Keratinocyte (primary cell): Measurements from ENCODE around the gene FDX2. TPM values are rescaled to one million over a fixed set of nuclear protein-coding genes. Genes with fewer than 3 reads are reported as not detected.

Experiments used
- DNase-seq: peaks from one replicate; pipeline ENCODE4 v3.0.0-alpha.2; 2011; ENCODE audit warnings: low read depth, missing footprints, low spot score
- FAIRE-seq: peaks from 2 replicates; lab custom pipeline; 2011; peaks lifted over from hg19 to GRCh38; lab: Jason Lieb, UNC
- H2AFZ ChIP-seq: 2 replicates; pipeline ENCODE4 v1.6.0; 2012; ENCODE audit warnings: low read length, control low read depth, inconsistent platforms; ENCODE audit not compliant: control insufficient read depth
- H3K27ac ChIP-seq: 2 replicates; pipeline ENCODE4 v1.5.1; 2011; ENCODE audit warnings: low read length; ENCODE audit not compliant: control insufficient read depth, insufficient read depth
- H3K27me3 ChIP-seq: 3 replicates; pipeline ENCODE4 v1.6.0; 2011; ENCODE audit warnings: low read length; ENCODE audit not compliant: control insufficient read depth, insufficient read depth; ENCODE audit errors: extremely low read depth
- H3K36me3 ChIP-seq, 2 experiments: 2 replicates in 1 of 2; 3 replicates in 1 of 2; pipeline ENCODE4 v1.5.1; 2011; ENCODE audit warnings: low read length in 2 of 2, mild to moderate bottlenecking in 1 of 2; ENCODE audit not compliant: control insufficient read depth in 2 of 2, insufficient read depth in 2 of 2; ENCODE audit errors: extremely low read depth in 1 of 2
- H3K4me1 ChIP-seq: 3 replicates; pipeline ENCODE4 v1.5.1; 2011; ENCODE audit warnings: low read length; ENCODE audit not compliant: control insufficient read depth, insufficient read depth; ENCODE audit errors: extremely low read depth
- H3K4me2 ChIP-seq: 3 replicates; pipeline ENCODE4 v1.6.0; 2011; ENCODE audit warnings: low read depth, low read length; ENCODE audit not compliant: control insufficient read depth, insufficient read depth; ENCODE audit errors: extremely low read depth
- H3K4me3 ChIP-seq, 3 experiments: fragments of 200-600 bp in 1 of 3; sonication (generic) in 1 of 3; 2 replicates in 2 of 3; 3 replicates in 1 of 3; pipeline ENCODE4 v1.5.1; 2011 to 2016; ENCODE audit warnings: low read length in 3 of 3, mild to moderate bottlenecking in 3 of 3, control low read depth in 2 of 3, inconsistent platforms in 1 of 3, low read depth in 1 of 3, mixed read lengths in 1 of 3, mixed run types in 1 of 3, moderate library complexity in 1 of 3; ENCODE audit not compliant: control insufficient read depth in 2 of 3, insufficient read depth in 2 of 3; ENCODE audit errors: extremely low read depth in 1 of 3
- H3K79me2 ChIP-seq: 2 replicates; pipeline ENCODE4 v1.6.0; 2012; ENCODE audit warnings: low read length; ENCODE audit not compliant: control insufficient read depth, insufficient read depth
- H3K9ac ChIP-seq: 3 replicates; pipeline ENCODE4 v1.6.0; 2011; ENCODE audit warnings: low read length; ENCODE audit not compliant: control insufficient read depth, insufficient read depth; ENCODE audit errors: extremely low read depth
- H3K9me1 ChIP-seq: 3 replicates; pipeline ENCODE4 v1.6.0; 2011; ENCODE audit warnings: low read length; ENCODE audit not compliant: control insufficient read depth, insufficient read depth; ENCODE audit errors: extremely low read depth
- H3K9me3 ChIP-seq: 2 replicates; pipeline ENCODE4 v1.5.1; 2012; ENCODE audit warnings: low read depth, low read length; ENCODE audit not compliant: control insufficient read depth
- H4K20me1 ChIP-seq: 3 replicates; pipeline ENCODE4 v1.6.0; 2011; ENCODE audit warnings: low read length; ENCODE audit not compliant: control insufficient read depth, insufficient read depth; ENCODE audit errors: extremely low read depth
- CTCF ChIP-seq, 3 experiments: IDR thresholded peaks in 1 of 3; conservative IDR thresholded peaks in 1 of 3; optimal IDR thresholded peaks in 1 of 3; 2 replicates in 2 of 3; 3 replicates in 1 of 3; pipeline versions ENCODE3 to v1.5.1; 2011; ENCODE audit warnings: low read length in 3 of 3, mild to moderate bottlenecking in 3 of 3, moderate library complexity in 2 of 3, control low read depth in 1 of 3, inconsistent platforms in 1 of 3; ENCODE audit not compliant: insufficient read depth in 2 of 3; ENCODE audit errors: extremely low read depth in 1 of 3
- EZH2 ChIP-seq: IDR thresholded peaks from one replicate; pipeline ENCODE4 v1.6.1; 2012; ENCODE audit warnings: inconsistent platforms, mild to moderate bottlenecking, low read length, moderate library complexity
- dilution Hi-C: fragments of 300-500 bp; cut with MboI; formaldehyde crosslinking; loops from one replicate; pipeline ENCODE4 v1.7.0; 2020; ENCODE audit warnings: low sequenced_read_pairs; ENCODE audit not compliant: extremely low pct_ligation_motif_present
- polyA plus RNA-seq, 5 experiments: library from polyadenylated mRNA; depleted of rRNA in 3 of 5; stranded (reverse) in 3 of 5; stranded (forward) in 1 of 5; unstranded in 1 of 5; fragments of >200 nt; gene quantifications; 1 replicate in 1 of 5; 2 replicates in 3 of 5; 3 replicates in 1 of 5; pipeline versions ENCODE4 v1.2.1 to v1.2.3, GENCODE V29; 2011 to 2012; ENCODE audit warnings: missing spikeins in 2 of 5, low read depth in 1 of 5, low replicate concordance in 1 of 5

The FDX2 gene
- polyA plus RNA-seq, 1 donor (not counting 4 experiments of a cell fraction or from before 2014, with no cell fraction given) = 19.2 TPM

- dilution Hi-C loops = no loop called here
- DNase-seq = no peak
- Histone ChIP-seq H3K4me2 (no peak overlapping the region), H3K9ac (no peak overlapping the region), H3K27me3 (no peaks in the 10 kb centered on the region), H3K9me1 (no peaks in the 10 kb centered on the region), H3K27ac (no peak overlapping the region), H2AFZ (no peak overlapping the region), H3K4me1 (no peaks in the 10 kb centered on the region), H3K9me3 (no peaks in the 10 kb centered on the region), H3K79me2 (no peaks in the 10 kb centered on the region), H4K20me1 (no peaks in the 10 kb centered on the region), H3K4me3 (no peak overlapping the region), H3K36me3 (no peaks in the 10 kb centered on the region)
- FAIRE-seq = no peak
- no peak for TF ChIP-seq EZH2
- no peak for TF ChIP-seq CTCF (optimal IDR thresholded peaks at IDR 0.05 in 1 of 3, IDR thresholded peaks at IDR 0.05 in 1 of 3, conservative IDR thresholded peaks at IDR 0.05 in 1 of 3; ENCODE audit: extremely low read depth in 1 of 3, insufficient read depth in 2 of 3, low read length in 3 of 3)
Measured at GRCh38 chr19:10339977-10340376, 24.2 kb upstream of the FDX2 start.

DNA sequence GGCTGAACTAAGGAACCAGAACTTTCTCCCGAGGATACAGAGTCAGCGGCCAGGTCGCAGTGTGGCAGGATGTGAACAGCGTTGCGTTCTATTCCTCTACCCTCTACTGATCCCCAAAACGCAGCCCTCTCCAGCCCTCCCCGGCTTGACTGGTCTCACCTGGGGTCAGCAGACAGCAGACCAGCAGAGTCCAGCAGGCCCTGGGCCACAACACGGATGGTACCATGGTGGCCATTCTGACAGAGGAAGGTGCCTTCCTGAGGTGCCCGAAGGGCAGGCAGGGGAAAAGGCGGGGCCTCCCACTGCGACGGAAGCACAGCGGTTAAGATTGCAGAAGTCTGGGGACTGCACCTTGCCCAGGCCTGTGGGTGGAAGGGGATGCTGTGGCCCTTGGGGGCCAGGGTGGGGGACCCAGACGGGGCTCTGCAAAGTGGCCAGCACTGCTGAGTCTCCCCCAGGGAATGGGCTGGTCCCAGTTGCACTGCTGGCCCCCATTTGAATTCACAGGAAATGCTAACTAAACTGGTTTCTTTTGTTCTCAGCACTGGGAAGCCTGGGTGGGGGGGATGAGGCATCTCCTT, 23.7 kb upstream of the FDX2 start, which contains the start of gene ICAM3:
ICAM3 (minus strand) TSS at position 245 of the 581 bp plus-strand sequence; CDS start at position 235, 10 bp downstream.
- H4K20me1 ChIP-seq = no peaks in the 10 kb centered on the region
- DNase-seq (no peak), FAIRE-seq (no peak)
- H3K4me2 ChIP-seq = no peak within 1 kb of the TSS
- H3K9me1 ChIP-seq = no peaks in the 10 kb centered on the region
- dilution Hi-C loops = no loop called here
- peaks cover 3% of the 10 kb centered on the region for H3K4me1 ChIP-seq
- H3K27me3 ChIP-seq = no peaks in the 10 kb centered on the region
- H3K9me3 ChIP-seq = no peaks in the 10 kb centered on the region
- H2AFZ ChIP-seq = no peak within 1 kb of the TSS
- no peaks in the 10 kb centered on the region for H3K79me2 ChIP-seq
- H3K27ac ChIP-seq = no peak within 1 kb of the TSS
- H3K4me3 ChIP-seq = no peak within 1 kb of the TSS
- no peak within 1 kb of the TSS for H3K9ac ChIP-seq
- no peaks in the 10 kb centered on the region for H3K36me3 ChIP-seq
- no peak for TF ChIP-seq CTCF (optimal IDR thresholded peaks at IDR 0.05 in 1 of 3, IDR thresholded peaks at IDR 0.05 in 1 of 3, conservative IDR thresholded peaks at IDR 0.05 in 1 of 3; ENCODE audit: extremely low read depth in 1 of 3, insufficient read depth in 2 of 3, low read length in 3 of 3)
- no peak for TF ChIP-seq EZH2
